ENCODE measurements around the gene LIPG.

The LIPG gene

DNA sequence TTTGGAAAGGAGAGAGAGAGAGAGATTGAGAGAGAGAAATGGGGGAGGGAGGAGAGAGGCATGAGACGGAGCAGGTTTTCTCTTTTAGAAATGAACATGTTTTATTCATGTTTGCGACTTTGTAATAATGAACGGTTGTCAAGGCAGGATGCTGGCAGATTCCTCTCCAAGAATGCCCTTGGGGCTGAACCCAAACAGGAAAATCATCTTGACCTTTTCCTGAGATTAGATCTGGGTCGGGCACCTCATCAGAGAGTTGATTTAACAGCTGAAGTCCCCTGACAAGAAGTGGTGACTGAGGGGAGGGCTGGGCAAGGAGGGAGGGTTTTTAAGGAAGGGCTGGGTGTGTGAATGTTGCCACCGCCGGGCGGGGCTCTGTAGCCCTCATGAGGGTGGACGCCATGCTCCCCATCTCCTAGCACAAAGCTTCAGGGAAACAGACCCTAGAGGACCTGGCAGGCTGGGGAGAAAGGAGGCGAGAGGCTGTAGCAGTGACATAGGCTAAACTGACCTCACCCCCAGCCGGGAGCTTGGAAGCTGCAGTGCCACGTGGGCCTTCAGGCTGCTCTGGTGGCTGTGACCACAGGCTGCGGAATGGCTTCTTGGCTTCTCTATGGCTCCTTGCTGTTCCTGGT is 60.0 kb downstream of the LIPG start:
- H3K4me1 ChIP-seq (ENCODE audit: control insufficient read depth, insufficient read depth, low read length, unreplicated experiment): peaks cover 10% of the 10 kb centered on the region
- no peaks in the 10 kb centered on the region for H3K36me3 ChIP-seq (ENCODE audit: insufficient read depth, low read length)
- no peak overlapping the region for H2AFZ ChIP-seq (ENCODE audit: low read length, unreplicated experiment)
- H3K4me3 ChIP-seq (ENCODE audit: low read depth, low read length): no peak overlapping the region
- no peak overlapping the region for H3K27ac ChIP-seq (ENCODE audit: low read depth, low read length)
- peaks cover 5% of the 10 kb centered on the region; the same call in 1 of the 2 replicates for H3K27me3 ChIP-seq (ENCODE audit: insufficient read depth, low read length)
- no peaks in the 10 kb centered on the region for H3K79me2 ChIP-seq (ENCODE audit: control insufficient read depth, insufficient read depth, low read length, unreplicated experiment)

GRCh38 chr18:49623571-49623970 is 61.7 kb downstream of the LIPG start:
- no peaks in the 10 kb centered on the region for H3K79me2 ChIP-seq (ENCODE audit: control insufficient read depth, insufficient read depth, low read length, unreplicated experiment)
- no peak overlapping the region for H3K27ac ChIP-seq (ENCODE audit: low read depth, low read length)
- H3K27me3 ChIP-seq (ENCODE audit: insufficient read depth, low read length): peaks cover 5% of the 10 kb centered on the region; the same call in 1 of the 2 replicates
- H2AFZ ChIP-seq (ENCODE audit: low read length, unreplicated experiment): no peak overlapping the region
- peaks cover 10% of the 10 kb centered on the region for H3K4me1 ChIP-seq (ENCODE audit: control insufficient read depth, insufficient read depth, low read length, unreplicated experiment)
- H3K36me3 ChIP-seq (ENCODE audit: insufficient read depth, low read length): no peaks in the 10 kb centered on the region
- no peak overlapping the region for H3K4me3 ChIP-seq (ENCODE audit: low read depth, low read length)

DNA sequence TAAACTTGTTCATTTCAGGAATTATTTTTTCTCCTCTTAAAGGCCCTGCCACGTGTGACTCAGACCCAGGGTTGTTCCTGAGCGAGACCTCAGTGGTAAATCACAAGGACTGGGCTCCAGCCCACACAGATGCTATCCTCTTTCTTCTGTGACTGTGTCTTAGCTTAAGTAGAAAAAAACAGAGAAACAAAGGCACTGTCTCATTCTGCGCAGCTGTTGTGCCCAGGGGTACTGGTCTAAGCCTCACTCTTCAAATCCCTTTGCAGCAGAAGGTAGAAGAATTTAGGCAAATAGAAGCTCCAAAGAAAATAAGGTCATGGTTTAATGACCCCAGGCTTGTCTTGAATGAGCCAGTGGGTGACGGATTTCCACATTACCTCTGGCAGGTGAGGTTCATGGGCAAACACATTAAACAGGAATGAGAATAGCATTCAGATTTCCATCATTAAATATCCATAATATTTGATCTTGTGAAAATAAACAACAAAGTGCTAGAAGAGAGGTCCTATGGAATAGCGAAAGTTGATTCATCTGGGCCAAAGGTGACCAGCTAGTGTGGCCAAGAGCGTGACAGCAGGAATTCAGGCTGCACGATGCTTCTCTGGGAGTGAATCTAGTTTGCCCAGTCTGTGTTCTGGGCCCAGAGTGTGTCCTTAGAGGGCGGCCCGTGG is 63.3 kb downstream of the LIPG start:
- H3K79me2 ChIP-seq (ENCODE audit: control insufficient read depth, insufficient read depth, low read length, unreplicated experiment): no peaks in the 10 kb centered on the region
- peaks cover 10% of the 10 kb centered on the region for H3K4me1 ChIP-seq (ENCODE audit: control insufficient read depth, insufficient read depth, low read length, unreplicated experiment)
- peaks cover 5% of the 10 kb centered on the region; the same call in 1 of the 2 replicates for H3K27me3 ChIP-seq (ENCODE audit: insufficient read depth, low read length)
- H2AFZ ChIP-seq (ENCODE audit: low read length, unreplicated experiment): no peak overlapping the region
- H3K4me3 ChIP-seq (ENCODE audit: low read depth, low read length): no peak overlapping the region
- H3K27ac ChIP-seq (ENCODE audit: low read depth, low read length): no peak overlapping the region
- no peaks in the 10 kb centered on the region for H3K36me3 ChIP-seq (ENCODE audit: insufficient read depth, low read length)

DNA sequence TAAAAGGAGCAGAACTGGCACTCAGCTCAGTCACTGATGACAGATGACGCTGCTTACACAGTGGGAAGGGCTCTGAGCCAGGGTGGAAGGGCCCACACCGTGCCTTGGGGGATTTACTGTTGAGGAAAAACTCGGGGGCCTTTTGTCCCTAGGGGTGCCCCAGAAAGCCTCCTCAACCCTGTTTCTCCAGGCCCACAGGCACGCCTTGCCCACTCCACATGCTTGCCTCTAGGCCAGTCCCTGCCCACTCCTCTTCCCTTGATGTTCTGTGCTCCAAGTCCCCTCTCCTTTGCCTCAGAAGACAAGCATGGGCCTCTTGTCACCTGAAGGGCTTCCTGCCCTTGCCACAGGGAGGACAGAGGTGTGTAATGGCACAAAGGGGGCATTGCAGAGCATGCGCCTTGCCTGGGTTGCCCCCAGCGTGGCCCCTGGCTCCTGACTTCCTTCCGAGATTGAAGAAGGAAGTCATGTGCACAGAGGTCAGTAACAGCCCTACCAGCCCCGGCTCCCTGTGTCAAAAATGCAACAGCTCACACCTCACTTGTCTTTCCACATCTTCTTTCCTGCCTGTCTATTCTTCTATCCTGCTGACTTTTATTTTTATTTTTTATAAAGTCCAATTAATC is 65.1 kb downstream of the LIPG start:
- H3K27me3 ChIP-seq (ENCODE audit: insufficient read depth, low read length): no peaks in the 10 kb centered on the region
- H3K79me2 ChIP-seq (ENCODE audit: control insufficient read depth, insufficient read depth, low read length, unreplicated experiment): no peaks in the 10 kb centered on the region
- H2AFZ ChIP-seq (ENCODE audit: low read length, unreplicated experiment): no peak overlapping the region
- H3K4me3 ChIP-seq (ENCODE audit: low read depth, low read length): no peak overlapping the region
- no peak overlapping the region for H3K27ac ChIP-seq (ENCODE audit: low read depth, low read length)
- peaks cover 10% of the 10 kb centered on the region for H3K4me1 ChIP-seq (ENCODE audit: control insufficient read depth, insufficient read depth, low read length, unreplicated experiment)
- H3K36me3 ChIP-seq (ENCODE audit: insufficient read depth, low read length): no peaks in the 10 kb centered on the region

GRCh38 chr18:49628119-49628518 is 66.3 kb downstream of the LIPG start:
- H3K4me3 ChIP-seq (ENCODE audit: low read depth, low read length): no peak overlapping the region
- no peaks in the 10 kb centered on the region for H3K36me3 ChIP-seq (ENCODE audit: insufficient read depth, low read length)
- no peaks in the 10 kb centered on the region for H3K27me3 ChIP-seq (ENCODE audit: insufficient read depth, low read length)
- H3K27ac ChIP-seq (ENCODE audit: low read depth, low read length): no peak overlapping the region
- H3K4me1 ChIP-seq (ENCODE audit: control insufficient read depth, insufficient read depth, low read length, unreplicated experiment): peaks cover 10% of the 10 kb centered on the region
- H3K79me2 ChIP-seq (ENCODE audit: control insufficient read depth, insufficient read depth, low read length, unreplicated experiment): no peaks in the 10 kb centered on the region
- H2AFZ ChIP-seq (ENCODE audit: low read length, unreplicated experiment): no peak overlapping the region

DNA sequence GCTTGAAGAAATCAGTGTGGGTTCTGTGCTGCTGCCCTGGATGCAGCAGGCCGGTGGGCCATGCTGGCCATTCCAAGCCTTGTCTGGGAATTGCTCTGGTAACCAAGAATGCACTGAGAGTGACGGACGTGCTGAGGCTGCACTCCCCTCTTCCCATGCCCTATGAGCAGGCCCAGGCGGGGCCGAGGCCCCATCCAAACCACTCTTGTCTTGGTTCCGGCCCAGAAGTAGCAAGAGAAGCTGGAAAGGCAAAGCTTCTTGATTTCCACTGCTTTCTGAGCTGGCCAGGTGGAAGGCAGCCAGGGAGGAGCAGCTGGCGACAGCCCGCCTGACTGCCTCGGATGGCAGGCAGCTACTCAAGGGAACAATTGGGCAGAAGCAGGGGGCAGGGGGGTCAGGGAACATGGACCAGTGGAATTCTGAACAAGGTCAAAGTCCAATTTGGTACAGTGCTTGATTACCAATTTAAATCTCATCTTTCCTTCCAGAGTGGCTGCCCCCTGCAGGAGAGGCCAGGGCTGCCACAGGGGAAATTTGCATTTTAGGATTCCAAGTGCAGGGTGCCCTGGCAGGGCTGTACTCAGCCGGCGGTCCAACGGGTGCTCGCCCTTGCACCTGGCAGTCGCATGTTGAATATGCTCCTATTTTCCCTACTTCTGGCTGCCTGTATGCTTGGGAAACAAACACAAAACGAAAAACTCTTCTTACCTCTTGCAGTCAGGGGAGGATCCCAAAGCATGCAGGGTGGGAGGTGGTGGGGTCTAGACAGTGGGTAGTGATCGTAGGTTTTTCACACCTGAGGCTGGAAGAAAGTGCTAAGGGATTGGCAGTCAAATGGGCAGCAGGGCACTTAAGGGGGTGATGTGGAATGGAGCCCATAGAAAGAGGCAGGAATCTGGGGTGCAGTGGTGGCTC is 67.3 kb downstream of the LIPG start:
- Histone ChIP-seq H3K27ac (ENCODE audit: low read depth, low read length) (no peak overlapping the region), H3K36me3 (ENCODE audit: insufficient read depth, low read length) (no peaks in the 10 kb centered on the region), H3K27me3 (ENCODE audit: insufficient read depth, low read length) (no peaks in the 10 kb centered on the region), H3K4me3 (ENCODE audit: low read depth, low read length) (no peak overlapping the region), H3K79me2 (ENCODE audit: control insufficient read depth, insufficient read depth, low read length, unreplicated experiment) (no peaks in the 10 kb centered on the region), H2AFZ (ENCODE audit: low read length, unreplicated experiment) (no peak overlapping the region), H3K4me1 (ENCODE audit: control insufficient read depth, insufficient read depth, low read length, unreplicated experiment) (peaks cover 10% of the 10 kb centered on the region)

GRCh38 chr18:49630246-49630699 is 68.4 kb downstream of the LIPG start:
- Histone ChIP-seq H3K27me3 (ENCODE audit: insufficient read depth, low read length) (no peaks in the 10 kb centered on the region), H3K4me1 (ENCODE audit: control insufficient read depth, insufficient read depth, low read length, unreplicated experiment) (peaks cover 3% of the 10 kb centered on the region), H2AFZ (ENCODE audit: low read length, unreplicated experiment) (no peak overlapping the region), H3K4me3 (ENCODE audit: low read depth, low read length) (no peak overlapping the region), H3K36me3 (ENCODE audit: insufficient read depth, low read length) (no peaks in the 10 kb centered on the region), H3K27ac (ENCODE audit: low read depth, low read length) (no peak overlapping the region), H3K79me2 (ENCODE audit: control insufficient read depth, insufficient read depth, low read length, unreplicated experiment) (no peaks in the 10 kb centered on the region)

GRCh38 chr18:49631146-49631866 is 69.4 kb downstream of the LIPG start:
- H3K36me3 ChIP-seq (ENCODE audit: insufficient read depth, low read length): no peaks in the 10 kb centered on the region
- H3K27ac ChIP-seq (ENCODE audit: low read depth, low read length): no peak overlapping the region
- H3K4me1 ChIP-seq (ENCODE audit: control insufficient read depth, insufficient read depth, low read length, unreplicated experiment): no peaks in the 10 kb centered on the region
- no peaks in the 10 kb centered on the region for H3K79me2 ChIP-seq (ENCODE audit: control insufficient read depth, insufficient read depth, low read length, unreplicated experiment)
- no peaks in the 10 kb centered on the region for H3K27me3 ChIP-seq (ENCODE audit: insufficient read depth, low read length)
- no peak overlapping the region for H3K4me3 ChIP-seq (ENCODE audit: low read depth, low read length)
- no peak overlapping the region for H2AFZ ChIP-seq (ENCODE audit: low read length, unreplicated experiment)

DNA sequence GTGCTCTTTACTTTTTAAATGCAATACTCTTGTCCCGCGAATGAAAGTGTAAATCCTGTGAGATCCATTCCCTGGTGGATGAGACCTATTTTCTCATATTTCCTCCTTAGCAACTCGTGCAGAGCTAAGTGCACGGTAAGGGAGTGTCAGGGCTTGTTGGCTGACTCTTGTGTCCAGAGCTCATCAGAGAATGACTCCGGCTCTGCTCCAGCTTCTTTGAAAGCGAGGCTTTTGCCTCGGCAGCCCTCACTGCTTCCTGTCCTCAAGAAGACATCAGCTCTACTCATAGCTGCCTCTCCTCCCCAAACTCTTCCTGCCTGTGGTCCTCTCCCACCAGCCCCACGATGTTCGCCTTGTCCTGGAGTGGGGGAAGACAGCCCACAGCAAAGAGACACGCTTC is 70.7 kb downstream of the LIPG start:
- H3K27me3 ChIP-seq (ENCODE audit: insufficient read depth, low read length): no peaks in the 10 kb centered on the region
- H3K4me1 ChIP-seq (ENCODE audit: control insufficient read depth, insufficient read depth, low read length, unreplicated experiment): no peaks in the 10 kb centered on the region

More for the DNA sequence above, 70.7 kb downstream of the LIPG start:
- no peak overlapping the region for H2AFZ ChIP-seq (ENCODE audit: low read length, unreplicated experiment)
- H3K27ac ChIP-seq (ENCODE audit: low read depth, low read length): no peak overlapping the region
- H3K4me3 ChIP-seq (ENCODE audit: low read depth, low read length): no peak overlapping the region
- H3K79me2 ChIP-seq (ENCODE audit: control insufficient read depth, insufficient read depth, low read length, unreplicated experiment): no peaks in the 10 kb centered on the region
- H3K36me3 ChIP-seq (ENCODE audit: insufficient read depth, low read length): no peaks in the 10 kb centered on the region

Measured in ACC112 (cell line).